NCI-H226 (cell line): Measurements from ENCODE around the gene GARRE1.
A peak's percentile ranks its signal among the peaks of the same experiment; 100 is the strongest.
"Not testable (repeated sequence)": the region's sequence is repeated elsewhere in the genome, so short reads cannot be mapped to it uniquely, and the experiment has no call there.

Experiments used
- DNase-seq: peaks from one replicate; pipeline ENCODE4 v3.0.0-alpha.2; 2015

Gene GARRE1

GRCh38 chr19:34232566-34233481, 21.5 kb upstream of the GARRE1 start:
- peak; percentile 57 for DNase-seq

GRCh38 chr19:34235425-34235940, 18.9 kb upstream of the GARRE1 start:
- no peak for DNase-seq

DNA sequence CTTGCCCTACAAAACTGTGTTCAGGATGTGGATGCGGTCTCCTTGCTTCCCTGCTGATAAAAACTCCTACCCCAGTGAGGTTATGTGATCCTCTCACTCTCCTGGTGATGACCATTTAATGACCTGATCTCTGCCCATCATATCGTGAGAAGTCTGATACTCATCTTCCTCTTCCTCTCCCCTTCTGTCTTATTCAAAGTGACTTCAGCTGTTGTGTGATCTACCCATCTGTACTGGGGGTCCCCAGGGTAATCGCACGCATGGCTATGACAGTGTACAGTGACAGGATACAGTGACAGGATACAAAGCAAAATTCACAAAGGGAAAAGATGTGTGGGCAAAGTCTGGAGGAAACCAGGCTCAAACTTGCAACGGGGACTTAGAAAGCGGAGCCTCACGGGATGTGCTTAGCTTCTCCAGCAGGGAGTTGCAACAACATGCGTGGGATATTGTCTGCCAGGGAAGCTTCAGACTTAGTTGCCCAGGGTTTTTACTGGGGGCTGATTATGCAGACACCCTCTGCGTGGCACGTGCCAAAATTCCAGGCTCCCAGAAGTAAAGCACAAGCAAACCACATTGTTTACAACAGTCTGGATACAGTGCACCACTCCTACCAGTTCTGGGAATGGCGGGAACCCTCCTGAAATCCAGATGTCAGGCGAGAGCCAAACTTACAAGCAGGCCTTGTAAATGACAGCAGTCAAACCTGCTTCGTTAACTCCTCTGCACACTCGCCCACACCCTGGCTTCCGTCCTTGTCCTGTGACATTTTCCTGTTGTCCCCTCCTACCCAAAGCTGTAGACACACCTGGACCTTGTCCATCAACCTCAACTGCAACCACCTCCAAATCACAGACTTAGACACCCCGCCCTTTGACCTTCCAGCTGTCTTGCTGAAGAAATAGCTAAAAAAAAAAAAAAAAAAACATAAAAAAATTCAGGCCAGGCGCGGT, 18.0 kb upstream of the GARRE1 start:
- no peak for DNase-seq

DNA sequence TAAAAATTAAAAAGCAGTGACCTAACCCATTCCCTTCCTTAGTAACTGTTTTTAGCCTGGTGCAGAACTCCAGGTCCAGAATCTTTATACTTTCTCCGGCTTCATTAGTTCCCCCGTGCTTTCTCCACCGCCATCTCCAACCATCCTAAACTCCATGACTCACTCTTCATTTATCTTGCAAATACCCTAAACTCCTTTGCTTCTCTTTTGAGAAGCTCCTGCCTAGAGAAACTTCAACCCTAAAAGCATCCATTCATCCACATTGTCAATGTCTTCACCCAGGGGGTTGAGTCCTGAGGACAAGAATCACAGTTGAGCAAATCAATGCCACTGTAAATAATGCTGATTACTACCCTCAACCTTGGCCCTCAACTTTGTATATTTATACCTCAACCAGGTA, 17.1 kb upstream of the GARRE1 start:
- DNase-seq: no peak

GRCh38 chr19:34237939-34238338, 16.4 kb upstream of the GARRE1 start:
- DNase-seq: no peak

DNA sequence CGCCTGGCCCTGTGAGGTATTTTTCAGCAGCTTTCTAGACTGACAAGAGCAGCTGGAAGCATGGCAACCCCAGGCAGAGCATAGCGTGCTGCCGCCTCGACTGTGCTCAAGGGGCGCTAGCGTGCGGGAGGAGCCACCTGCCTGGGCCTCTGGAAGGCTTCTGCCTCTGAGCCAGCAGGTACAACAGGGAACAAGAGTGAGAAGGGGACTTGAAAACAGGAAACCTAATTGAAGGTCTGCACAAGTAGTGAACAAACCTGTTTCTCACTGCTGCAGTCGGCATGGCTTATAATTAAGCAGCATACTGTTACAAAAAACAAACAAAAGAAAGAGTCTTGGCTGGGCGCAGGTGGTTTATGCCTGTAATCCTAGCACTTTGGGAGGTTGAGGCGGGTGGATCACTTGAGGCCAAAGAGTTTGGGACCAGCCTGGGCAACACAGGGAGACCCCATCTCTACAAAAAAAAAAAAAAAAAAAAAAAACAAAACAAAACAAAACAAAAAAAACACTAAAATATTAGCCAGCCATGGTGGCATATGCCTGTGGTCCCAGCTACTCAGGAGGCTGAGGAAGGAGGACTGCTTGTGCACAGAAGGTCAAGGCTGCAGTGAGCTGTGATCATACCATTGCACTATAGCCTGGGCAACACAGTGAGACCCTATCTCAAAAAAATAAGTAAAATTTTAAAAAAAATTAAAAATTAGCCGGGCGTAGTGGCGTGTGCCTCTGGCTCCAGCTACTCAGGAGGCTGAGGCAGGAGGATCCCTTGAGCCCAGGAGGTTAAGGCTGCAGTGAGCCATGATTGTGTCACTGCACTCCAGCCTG, 12.6 kb upstream of the GARRE1 start:
- DNase-seq: no peak

DNA sequence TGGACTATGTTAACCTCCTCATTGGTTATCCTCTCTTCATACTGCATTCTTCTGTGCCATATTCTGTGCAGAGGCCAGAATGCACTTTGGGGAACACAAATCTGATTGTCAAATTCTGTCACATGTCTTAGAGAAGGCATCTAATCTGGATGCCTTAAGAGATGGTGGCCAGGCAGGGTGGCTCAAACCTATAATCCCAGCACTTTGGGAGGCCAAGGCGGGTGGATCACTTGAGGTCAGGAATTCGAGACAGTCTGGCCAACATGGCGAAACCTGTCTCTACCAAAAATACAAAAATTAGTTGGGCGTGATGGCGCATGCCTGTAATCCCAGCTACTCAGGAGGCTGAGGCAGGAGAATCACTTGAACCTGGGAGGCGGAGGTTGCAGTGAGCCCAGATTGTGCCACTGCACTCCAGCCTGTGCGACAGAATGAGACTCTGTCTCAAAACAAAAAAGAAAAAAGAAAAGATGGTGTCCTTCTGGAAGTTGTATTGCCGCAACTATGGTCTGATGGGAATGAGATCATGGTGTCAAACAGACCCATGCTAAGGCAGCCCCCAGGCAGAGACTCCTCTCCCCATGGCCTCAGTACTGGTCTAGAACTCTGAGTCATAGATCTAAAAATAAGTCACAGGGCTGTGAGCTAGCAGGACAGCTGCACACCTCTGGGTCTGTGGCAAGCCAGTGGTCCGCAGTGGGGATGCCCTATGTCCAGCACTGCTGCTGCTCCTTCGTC, 11.0 kb upstream of the GARRE1 start:
- peak; percentile 22 for DNase-seq

DNA sequence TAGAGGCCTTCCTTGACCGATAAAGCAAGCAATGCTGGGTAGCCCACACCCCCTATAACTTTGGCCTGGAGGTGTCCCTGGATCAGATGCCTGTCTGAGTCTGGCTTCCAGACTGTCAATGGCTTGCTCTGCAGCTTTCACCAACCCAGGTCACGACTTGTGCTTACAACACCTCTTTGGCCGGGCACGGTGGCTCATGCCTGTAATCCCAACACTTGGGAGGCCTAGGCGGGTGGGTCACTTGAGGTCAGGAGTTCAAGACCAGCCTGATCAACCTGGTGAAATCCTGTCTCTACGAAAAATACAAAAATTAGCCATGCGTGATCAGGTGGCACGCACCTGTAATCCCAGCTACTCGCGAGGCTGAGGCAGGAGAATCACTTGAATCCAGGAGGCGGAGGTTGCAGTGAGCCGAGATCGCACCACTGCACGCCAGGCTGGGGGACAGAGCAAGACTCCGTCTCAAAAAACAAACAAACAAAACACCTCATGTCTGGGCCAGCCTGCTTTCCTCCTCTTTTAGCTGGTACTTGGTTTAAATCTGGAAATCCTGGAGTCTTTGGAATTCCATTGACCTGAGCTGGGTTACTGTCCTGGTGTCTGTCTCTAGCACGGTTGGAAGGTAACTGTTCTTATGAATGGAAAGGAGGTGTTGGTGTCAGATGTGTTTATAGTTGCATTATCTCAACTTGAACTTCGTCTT, 10.3 kb upstream of the GARRE1 start:
- DNase-seq: no peak

- DNase-seq: no peak
Observed at GRCh38 chr19:34244611-34245299, 9.6 kb upstream of the GARRE1 start.

- DNase-seq: no peak
Observed at GRCh38 chr19:34246340-34246739, 8.0 kb upstream of the GARRE1 start.

DNA sequence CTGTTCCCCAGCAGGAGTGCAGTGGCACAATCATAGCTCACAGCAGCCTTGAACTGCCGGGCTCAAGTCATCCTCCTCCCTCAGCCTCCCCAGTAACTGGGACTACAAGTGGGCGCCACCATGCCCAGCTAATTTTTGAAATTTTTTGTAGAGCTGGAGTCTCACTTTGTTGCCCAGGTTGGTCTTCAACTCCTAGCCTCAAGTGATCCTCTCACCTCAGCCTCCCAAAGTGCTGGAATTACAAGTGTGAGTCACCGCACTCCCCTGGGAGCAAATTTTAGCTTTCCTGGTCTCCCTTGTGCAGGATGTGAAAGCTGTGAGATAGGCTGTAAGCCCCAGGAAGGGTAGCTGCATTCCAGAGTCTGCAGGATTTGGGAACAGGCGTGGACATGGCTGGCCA, 5.4 kb upstream of the GARRE1 start:
- no peak for DNase-seq

DNA sequence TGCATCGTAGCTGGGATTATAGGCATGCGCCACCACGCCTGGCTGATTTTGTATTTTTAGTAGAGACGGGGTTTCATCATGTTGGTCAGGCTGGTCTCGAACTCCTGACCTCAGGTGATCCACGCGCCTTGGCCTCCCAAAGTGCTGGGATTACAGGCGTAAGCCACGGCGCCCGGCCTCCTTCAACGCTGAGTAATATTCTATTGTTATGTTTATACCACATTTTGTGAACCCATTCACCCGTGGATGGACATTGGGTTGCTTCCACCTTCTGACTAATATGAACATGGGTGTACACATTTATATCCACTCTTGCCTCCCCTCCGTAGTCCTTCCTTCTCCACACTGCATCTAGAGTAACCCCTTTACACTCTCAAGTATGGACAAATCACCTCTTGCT, 1.2 kb upstream of the GARRE1 start:
- DNase-seq: not testable (repeated sequence)

- DNase-seq: not testable (repeated sequence)
Observed at GRCh38 chr19:34253681-34254045, 691 bp upstream of the GARRE1 start.

- DNase-seq: peak; percentile 32
Observed at GRCh38 chr19:34254698-34255432, 511 bp downstream of the GARRE1 start.

DNA sequence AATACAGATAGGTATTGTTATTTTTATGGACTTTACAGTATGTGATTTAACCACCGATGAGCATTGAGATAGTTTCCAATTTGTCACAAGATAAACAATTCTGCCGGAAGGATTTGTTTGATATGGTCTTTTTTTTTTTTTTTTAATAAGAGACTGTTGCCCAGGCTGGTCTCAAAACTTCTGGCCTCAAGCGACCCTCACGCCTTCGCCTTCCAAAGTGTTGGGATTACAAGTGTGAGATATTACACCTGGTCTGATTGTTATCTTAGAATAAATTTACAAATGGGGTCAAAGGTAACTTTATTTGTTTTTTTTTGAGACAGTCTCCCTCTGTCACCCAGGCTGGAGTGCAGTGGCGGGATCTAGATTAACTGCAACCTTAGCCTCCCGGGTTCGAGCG, 1.2 kb downstream of the GARRE1 start:
- no peak for DNase-seq

- DNase-seq: no peak
Observed at GRCh38 chr19:34256835-34257558, 2.6 kb downstream of the GARRE1 start.

- DNase-seq: no peak
Observed at GRCh38 chr19:34257559-34257924, 3.2 kb downstream of the GARRE1 start.

DNA sequence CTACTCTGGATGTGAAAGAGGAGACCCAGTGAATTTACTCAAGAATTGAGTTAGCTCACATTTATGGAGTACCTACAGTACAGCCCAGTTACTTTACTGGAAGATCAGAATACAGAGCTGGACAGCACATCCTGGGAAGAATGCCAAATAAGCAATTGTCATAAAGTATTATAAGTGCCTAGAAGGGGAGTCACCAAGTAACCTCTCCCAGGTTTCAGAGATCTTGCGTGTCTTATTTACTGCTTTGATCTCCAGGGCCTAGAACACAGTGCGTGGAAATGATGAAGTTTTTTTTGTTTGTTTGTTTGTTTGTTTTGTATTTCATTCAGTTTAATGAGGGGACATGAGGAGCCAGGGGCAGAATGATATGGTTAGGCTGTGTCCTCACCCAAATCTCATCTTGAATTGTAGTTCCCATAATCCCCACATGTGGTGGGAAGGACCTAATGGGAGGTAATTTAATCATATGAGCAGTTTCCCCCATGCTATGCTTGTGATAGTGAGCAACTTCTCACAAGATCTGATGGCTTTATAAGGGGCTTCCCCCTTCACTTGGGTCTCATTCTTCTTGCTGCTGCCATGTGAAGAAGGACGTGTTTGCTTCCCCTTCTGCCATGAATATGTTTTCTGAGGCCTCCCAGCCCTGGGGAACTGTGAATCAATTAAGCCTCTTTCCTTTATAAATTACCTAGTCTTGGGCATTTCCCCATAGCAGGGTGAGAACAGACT, 5.2 kb downstream of the GARRE1 start:
- no peak for DNase-seq
